Measurements from ENCODE around the gene CEACAM3.
A peak's percentile ranks its signal among the peaks of the same experiment; 100 is the strongest.

CEACAM3 gene

DNA sequence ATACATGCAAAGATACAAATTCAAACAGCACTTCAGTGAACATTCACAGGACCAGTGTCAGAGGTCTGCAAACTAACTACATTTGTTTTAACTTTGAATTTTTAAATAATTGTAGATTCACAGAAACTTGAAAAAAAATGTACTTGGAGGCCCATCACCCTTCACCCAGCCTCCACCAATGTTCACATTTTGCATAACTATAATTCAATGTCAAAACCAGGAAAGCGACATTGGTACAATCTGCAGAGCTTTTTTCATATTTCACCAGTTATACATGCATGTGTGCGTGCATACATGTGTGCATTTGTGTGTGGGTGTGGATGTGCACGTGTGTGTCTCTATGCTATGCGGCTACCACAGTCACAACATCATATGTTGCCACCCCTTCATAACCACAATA, 18.9 kb downstream of the CEACAM3 start:
- TF ChIP-seq EZH2phosphoT487 (conservative IDR thresholded peaks at IDR 0.05; ENCODE audit: low read length): no peak
- TF ChIP-seq, protein P1, sequence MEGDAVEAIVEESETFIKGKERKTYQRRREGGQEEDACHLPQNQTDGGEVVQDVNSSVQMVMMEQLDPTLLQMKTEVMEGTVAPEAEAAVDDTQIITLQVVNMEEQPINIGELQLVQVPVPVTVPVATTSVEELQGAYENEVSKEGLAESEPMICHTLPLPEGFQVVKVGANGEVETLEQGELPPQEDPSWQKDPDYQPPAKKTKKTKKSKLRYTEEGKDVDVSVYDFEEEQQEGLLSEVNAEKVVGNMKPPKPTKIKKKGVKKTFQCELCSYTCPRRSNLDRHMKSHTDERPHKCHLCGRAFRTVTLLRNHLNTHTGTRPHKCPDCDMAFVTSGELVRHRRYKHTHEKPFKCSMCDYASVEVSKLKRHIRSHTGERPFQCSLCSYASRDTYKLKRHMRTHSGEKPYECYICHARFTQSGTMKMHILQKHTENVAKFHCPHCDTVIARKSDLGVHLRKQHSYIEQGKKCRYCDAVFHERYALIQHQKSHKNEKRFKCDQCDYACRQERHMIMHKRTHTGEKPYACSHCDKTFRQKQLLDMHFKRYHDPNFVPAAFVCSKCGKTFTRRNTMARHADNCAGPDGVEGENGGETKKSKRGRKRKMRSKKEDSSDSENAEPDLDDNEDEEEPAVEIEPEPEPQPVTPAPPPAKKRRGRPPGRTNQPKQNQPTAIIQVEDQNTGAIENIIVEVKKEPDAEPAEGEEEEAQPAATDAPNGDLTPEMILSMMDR (IDR thresholded peaks at IDR 0.05; ENCODE audit: insufficient read depth, low read length, poor library complexity, severe bottlenecking): no peak
- H3K4me2 ChIP-seq (ENCODE audit: low read depth, low read length, poor library complexity, severe bottlenecking): no peak overlapping the region

DNA sequence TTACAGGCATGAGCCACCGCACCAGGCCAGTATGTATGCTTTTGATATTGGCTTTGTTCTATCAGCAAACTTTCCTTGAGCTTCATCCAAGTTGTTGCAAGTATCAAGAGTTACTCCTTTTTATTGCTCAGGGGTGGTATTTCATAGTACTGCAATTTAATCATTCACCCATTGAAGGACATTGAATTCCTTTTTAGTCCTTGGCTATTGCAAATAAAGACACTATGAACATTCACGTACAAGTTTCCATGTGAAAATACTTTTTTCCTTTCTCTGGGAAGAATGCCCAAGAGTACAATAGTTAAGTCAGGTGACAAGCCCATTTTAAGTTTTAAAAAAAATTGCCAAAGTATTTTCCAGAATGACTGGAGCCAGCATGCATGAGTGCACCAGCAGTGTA, 20.4 kb downstream of the CEACAM3 start:
- H3F3A ChIP-seq (ENCODE audit: insufficient read depth): no peaks in the 10 kb centered on the region
- H3K9me3 ChIP-seq (ENCODE audit: insufficient read depth, low read length): no peaks in the 10 kb centered on the region
- no peaks in the 10 kb centered on the region for H3K9me2 ChIP-seq (replicated peaks; ENCODE audit: insufficient read depth, low read length)
- H3K79me2 ChIP-seq (ENCODE audit: insufficient read depth, low read length): no peaks in the 10 kb centered on the region
- H3K4me3 ChIP-seq (ENCODE audit: insufficient read depth, low read length, poor library complexity, severe bottlenecking): no peak overlapping the region
- H3K36me3 ChIP-seq (ENCODE audit: low read length): no peaks in the 10 kb centered on the region
- H3K27me3 ChIP-seq (ENCODE audit: low read length): no peaks in the 10 kb centered on the region; the same call in 1 of the 2 replicates
- no peak overlapping the region for H2AFZ ChIP-seq (ENCODE audit: low read depth, low read length, severe bottlenecking)
- no peak overlapping the region for H3K4me2 ChIP-seq (ENCODE audit: low read depth, low read length, poor library complexity, severe bottlenecking)
- TF ChIP-seq, protein P1 (IDR thresholded peaks at IDR 0.05; ENCODE audit: insufficient read depth, low read length, poor library complexity, severe bottlenecking): no peak
- TF ChIP-seq EZH2phosphoT487 (conservative IDR thresholded peaks at IDR 0.05; ENCODE audit: low read length): no peak
- no peaks in the 10 kb centered on the region for H4K20me1 ChIP-seq (ENCODE audit: low read depth, low read length)
- no peak overlapping the region for H3K9ac ChIP-seq (ENCODE audit: low read length)
- H3K27ac ChIP-seq (ENCODE audit: low read depth, low read length): no peak overlapping the region

More for the DNA sequence above, 18.9 kb downstream of the CEACAM3 start:
- Histone ChIP-seq H3K36me3 (ENCODE audit: low read length) (no peaks in the 10 kb centered on the region), H2AFZ (ENCODE audit: low read depth, low read length, severe bottlenecking) (no peak overlapping the region), H3F3A (ENCODE audit: insufficient read depth) (no peaks in the 10 kb centered on the region), H3K79me2 (ENCODE audit: insufficient read depth, low read length) (no peaks in the 10 kb centered on the region), H3K9ac (ENCODE audit: low read length) (no peak overlapping the region), H3K27ac (ENCODE audit: low read depth, low read length) (no peak overlapping the region), H3K9me2 (replicated peaks; ENCODE audit: insufficient read depth, low read length) (no peaks in the 10 kb centered on the region), H4K20me1 (ENCODE audit: low read depth, low read length) (no peaks in the 10 kb centered on the region), H3K4me3 (ENCODE audit: insufficient read depth, low read length, poor library complexity, severe bottlenecking) (no peak overlapping the region), H3K9me3 (ENCODE audit: insufficient read depth, low read length) (no peaks in the 10 kb centered on the region), H3K27me3 (ENCODE audit: low read length) (no peaks in the 10 kb centered on the region; the same call in 1 of the 2 replicates)

DNA sequence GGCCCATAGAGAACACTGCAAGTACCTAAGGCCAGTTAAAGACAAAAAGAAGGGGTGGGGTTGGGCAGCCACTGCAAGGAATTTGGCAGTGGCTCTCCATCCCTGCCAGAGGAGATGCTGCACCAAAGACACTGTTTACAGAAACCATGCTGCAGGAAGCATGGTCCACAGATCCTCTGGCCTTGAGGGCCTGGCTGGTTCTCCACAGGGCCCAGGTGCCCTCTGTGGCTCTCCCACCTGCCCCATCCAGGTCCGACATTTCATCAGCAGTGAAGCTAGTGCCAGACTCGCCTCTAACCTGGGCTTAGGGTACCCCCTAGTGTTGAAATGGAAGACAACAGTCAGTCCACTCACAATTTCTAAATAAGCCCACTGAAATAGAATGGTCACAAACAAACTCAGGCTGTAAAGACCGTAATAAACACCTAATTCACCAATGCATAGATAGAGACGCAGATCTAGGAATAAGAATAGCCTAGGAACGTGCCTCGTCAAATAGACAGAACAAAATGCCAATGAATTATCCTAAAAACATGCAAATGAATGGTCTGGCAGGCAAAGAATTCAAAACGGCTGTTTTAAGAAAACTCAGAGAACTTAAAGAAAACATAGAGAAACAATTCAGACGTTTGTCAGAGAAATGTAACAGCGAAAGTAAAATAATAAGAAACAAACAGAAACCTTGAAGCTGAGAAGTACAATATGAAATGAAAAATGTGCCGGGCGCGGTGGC, 24.8 kb downstream of the CEACAM3 start:
- Histone ChIP-seq H3K9me2 (replicated peaks; ENCODE audit: insufficient read depth, low read length) (no peaks in the 10 kb centered on the region), H4K20me1 (ENCODE audit: low read depth, low read length) (no peaks in the 10 kb centered on the region), H3K27ac (ENCODE audit: low read depth, low read length) (no peak overlapping the region), H3K9me3 (ENCODE audit: insufficient read depth, low read length) (no peaks in the 10 kb centered on the region), H3K79me2 (ENCODE audit: insufficient read depth, low read length) (no peaks in the 10 kb centered on the region), H2AFZ (ENCODE audit: low read depth, low read length, severe bottlenecking) (no peak overlapping the region), H3K27me3 (ENCODE audit: low read length) (no peaks in the 10 kb centered on the region; the same call in 1 of the 2 replicates), H3F3A (ENCODE audit: insufficient read depth) (no peaks in the 10 kb centered on the region), H3K9ac (ENCODE audit: low read length) (no peak overlapping the region), H3K36me3 (ENCODE audit: low read length) (no peaks in the 10 kb centered on the region), H3K4me2 (ENCODE audit: low read depth, low read length, poor library complexity, severe bottlenecking) (no peak overlapping the region), H3K4me3 (ENCODE audit: insufficient read depth, low read length, poor library complexity, severe bottlenecking) (no peak overlapping the region)
- TF ChIP-seq EZH2phosphoT487 (conservative IDR thresholded peaks at IDR 0.05; ENCODE audit: low read length): no peak
- TF ChIP-seq, protein P1 (IDR thresholded peaks at IDR 0.05; ENCODE audit: insufficient read depth, low read length, poor library complexity, severe bottlenecking): peak; percentile 64

All from SU-DHL-6 (cell line).